Adrenal gland (tissue), 5 donors: Measurements from ENCODE around the gene KDM4C.

ENCODE experiments used
- POLR2A ChIP-seq, 2 donors: fragments of 450-650 bp; IDR thresholded peaks; one replicate each; pipeline ENCODE4 v1.6.1; 2017; ENCODE audit warnings: antibody characterized with exemption in 2 of 2, mild to moderate bottlenecking in 2 of 2, moderate library complexity in 1 of 2
- TF ChIP-seq, protein P1 (sequence below), 6 experiments: fragments of 450-650 bp in 4 of 6; fragments of 200-600 bp in 2 of 6; sonication (generic) in 1 of 6; IDR thresholded peaks; 1 replicate in 5 of 6; 2 replicates in 1 of 6; pipeline versions ENCODE4 v1.5.1 to v1.8.0; 2016 to 2021; ENCODE audit warnings: antibody characterized with exemption in 6 of 6, mild to moderate bottlenecking in 2 of 6, moderate library complexity in 1 of 6
- donor health status: DM: no; HTN: no; CAD: no.

DNA sequence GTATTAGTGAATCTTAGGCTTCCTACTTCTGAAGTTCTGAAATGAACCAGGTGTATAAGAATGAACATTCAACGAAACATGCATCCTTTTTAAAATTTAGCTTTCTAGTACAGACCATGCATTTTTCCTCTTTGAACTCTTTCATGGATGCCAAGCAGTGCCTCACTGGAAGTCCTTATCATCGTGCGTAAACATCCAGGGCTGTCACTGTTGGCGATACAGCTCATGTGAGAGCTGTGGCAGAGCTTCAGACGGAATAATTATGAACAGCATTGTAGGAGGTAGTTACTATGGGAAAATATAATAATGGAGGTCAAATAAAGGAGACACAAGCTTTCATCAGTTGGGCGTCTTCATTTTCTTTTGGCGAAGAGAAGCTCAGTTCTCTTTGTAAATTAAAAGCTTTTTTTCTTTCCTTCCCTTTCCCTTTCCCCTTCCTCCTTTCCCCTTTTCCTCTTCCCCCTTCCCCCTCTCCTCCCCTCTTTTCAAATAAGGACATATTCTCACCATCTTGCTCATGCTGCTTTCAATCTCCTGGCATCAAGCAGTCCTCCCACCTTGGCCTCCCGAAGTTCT, 167.3 kb downstream of the KDM4C start:
- TF ChIP-seq POLR2A (IDR thresholded peaks at IDR 0.05) = no peak
- TF ChIP-seq, protein P1, sequence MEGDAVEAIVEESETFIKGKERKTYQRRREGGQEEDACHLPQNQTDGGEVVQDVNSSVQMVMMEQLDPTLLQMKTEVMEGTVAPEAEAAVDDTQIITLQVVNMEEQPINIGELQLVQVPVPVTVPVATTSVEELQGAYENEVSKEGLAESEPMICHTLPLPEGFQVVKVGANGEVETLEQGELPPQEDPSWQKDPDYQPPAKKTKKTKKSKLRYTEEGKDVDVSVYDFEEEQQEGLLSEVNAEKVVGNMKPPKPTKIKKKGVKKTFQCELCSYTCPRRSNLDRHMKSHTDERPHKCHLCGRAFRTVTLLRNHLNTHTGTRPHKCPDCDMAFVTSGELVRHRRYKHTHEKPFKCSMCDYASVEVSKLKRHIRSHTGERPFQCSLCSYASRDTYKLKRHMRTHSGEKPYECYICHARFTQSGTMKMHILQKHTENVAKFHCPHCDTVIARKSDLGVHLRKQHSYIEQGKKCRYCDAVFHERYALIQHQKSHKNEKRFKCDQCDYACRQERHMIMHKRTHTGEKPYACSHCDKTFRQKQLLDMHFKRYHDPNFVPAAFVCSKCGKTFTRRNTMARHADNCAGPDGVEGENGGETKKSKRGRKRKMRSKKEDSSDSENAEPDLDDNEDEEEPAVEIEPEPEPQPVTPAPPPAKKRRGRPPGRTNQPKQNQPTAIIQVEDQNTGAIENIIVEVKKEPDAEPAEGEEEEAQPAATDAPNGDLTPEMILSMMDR (IDR thresholded peaks at IDR 0.05) = no peak
